SK-N-SH treated with all-trans-retinoic acid at 6 μM for 48 hours (cell line): ENCODE results near the gene DNASE1L1.
A peak's percentile ranks its signal among the peaks of the same experiment; 100 is the strongest.

ENCODE experiments used
- ATAC-seq: fragments of 200-7000 bp; cut with Tn5 transposase; 3 replicates; pipeline ENCODE4 v1.9.1; 2020; ENCODE audit warnings: mild to moderate bottlenecking, moderate library complexity
- ARNTL ChIP-seq: fragments of 450-650 bp; formaldehyde crosslinking; IDR thresholded peaks from 2 replicates; pipeline ENCODE4 v1.5.0; 2020; ENCODE audit warnings: low read depth, mild to moderate bottlenecking, moderate library complexity, borderline replicate concordance
- BACH2 ChIP-seq: fragments of 250-450 bp; sonication (Bioruptor Pico); IDR thresholded peaks from 2 replicates; pipeline ENCODE4 v1.9.0; 2021; ENCODE audit warnings: mild to moderate bottlenecking, borderline replicate concordance
- CSDC2 ChIP-seq: fragments of 250-450 bp; sonication (Bioruptor Pico); IDR thresholded peaks from 2 replicates; pipeline ENCODE4 v1.5.0; 2020; ENCODE audit warnings: mild to moderate bottlenecking, moderate library complexity
- ESRRG ChIP-seq: fragments of 250-450 bp; sonication (Bioruptor Pico); IDR thresholded peaks from 2 replicates; pipeline ENCODE4 v1.6.1; 2021; ENCODE audit warnings: mild to moderate bottlenecking
- GLIS3 ChIP-seq: fragments of 250-450 bp; sonication (Bioruptor Pico); IDR thresholded peaks from 2 replicates; pipeline ENCODE4 v1.5.0; 2020; ENCODE audit warnings: mild to moderate bottlenecking, moderate library complexity
- ISL1 ChIP-seq: fragments of 250-450 bp; sonication (Bioruptor Pico); IDR thresholded peaks from 2 replicates; pipeline ENCODE4 v2.1.2; 2022; ENCODE audit warnings: mild to moderate bottlenecking, moderate library complexity
- OSR1 ChIP-seq: fragments of 250-450 bp; sonication (Bioruptor Pico); IDR thresholded peaks from 2 replicates; pipeline ENCODE4 v1.8.0; 2022; ENCODE audit warnings: moderate library complexity, mild to moderate bottlenecking, inconsistent platforms
- PPARA ChIP-seq: fragments of 250-450 bp; sonication (Bioruptor Pico); IDR thresholded peaks from 2 replicates; pipeline ENCODE4 v1.5.0; 2020; ENCODE audit warnings: mild to moderate bottlenecking, borderline replicate concordance
- RARB ChIP-seq: fragments of 250-450 bp; sonication (Bioruptor Pico); IDR thresholded peaks from 2 replicates; pipeline ENCODE4 v1.8.0; 2021; ENCODE audit warnings: mild to moderate bottlenecking, moderate library complexity
- SNAI2 ChIP-seq: fragments of 250-450 bp; sonication (Bioruptor Pico); IDR thresholded peaks from 2 replicates; pipeline ENCODE4 v1.5.0; 2020; ENCODE audit warnings: mild to moderate bottlenecking, moderate library complexity
- TCF4 ChIP-seq: fragments of 250-450 bp; sonication (Bioruptor Pico); IDR thresholded peaks from 2 replicates; pipeline ENCODE4 v1.8.0; 2021; ENCODE audit warnings: mild to moderate bottlenecking, moderate library complexity, borderline replicate concordance
- TOX ChIP-seq: fragments of 250-450 bp; sonication (Bioruptor Pico); IDR thresholded peaks from 2 replicates; pipeline ENCODE4 v1.8.0; 2021; ENCODE audit warnings: mild to moderate bottlenecking, moderate library complexity, borderline replicate concordance
- ZC3H10 ChIP-seq: fragments of 250-450 bp; sonication (Bioruptor Pico); IDR thresholded peaks from 2 replicates; pipeline ENCODE4 v1.5.1; 2021; ENCODE audit warnings: mild to moderate bottlenecking, moderate library complexity
- ZFP3 ChIP-seq: fragments of 250-450 bp; sonication (Bioruptor Pico); IDR thresholded peaks from 2 replicates; pipeline ENCODE4 v1.5.0; 2020; ENCODE audit warnings: mild to moderate bottlenecking, moderate library complexity
- ZFP30 ChIP-seq: fragments of 450-650 bp; formaldehyde crosslinking; IDR thresholded peaks from 2 replicates; pipeline ENCODE4 v1.5.0; 2022; ENCODE audit warnings: mild to moderate bottlenecking, moderate library complexity
- ZNF565 ChIP-seq: fragments of 450-650 bp; formaldehyde crosslinking; conservative IDR thresholded peaks from 2 replicates; pipeline ENCODE4 v1.5.0; 2020; ENCODE audit warnings: low read depth, mild to moderate bottlenecking, moderate library complexity
- ZNF70 ChIP-seq: fragments of 450-650 bp; formaldehyde crosslinking; IDR thresholded peaks from 2 replicates; pipeline ENCODE4 v1.5.0; 2020; ENCODE audit warnings: mild to moderate bottlenecking, moderate library complexity
- ZNF8 ChIP-seq: fragments of 450-650 bp; formaldehyde crosslinking; IDR thresholded peaks from 2 replicates; pipeline ENCODE4 v1.5.0; 2020; ENCODE audit warnings: mild to moderate bottlenecking, moderate library complexity
- TF ChIP-seq, protein P1 (sequence below): fragments of 250-450 bp; sonication (Bioruptor Pico); IDR thresholded peaks from 2 replicates; pipeline ENCODE4 v1.8.0; 2021; ENCODE audit warnings: low read depth, mild to moderate bottlenecking, moderate library complexity, borderline replicate concordance
- TF ChIP-seq, protein P2 (sequence below): fragments of 250-450 bp; sonication (Bioruptor Pico); IDR thresholded peaks from 2 replicates; pipeline ENCODE4 v1.5.1; 2020; ENCODE audit warnings: low read depth, mild to moderate bottlenecking, moderate library complexity
- TF ChIP-seq, protein P3 (sequence below): fragments of 250-450 bp; sonication (Bioruptor Pico); IDR thresholded peaks from 2 replicates; pipeline ENCODE4 v1.5.1; 2021; ENCODE audit warnings: mild to moderate bottlenecking, moderate library complexity
- TF ChIP-seq, protein P4 (sequence below): fragments of 250-450 bp; sonication (Bioruptor Pico); IDR thresholded peaks from 2 replicates; pipeline ENCODE4 v1.8.0; 2020; ENCODE audit warnings: mild to moderate bottlenecking, moderate library complexity, borderline replicate concordance
- TF ChIP-seq, protein P5 (sequence below): fragments of 250-450 bp; sonication (Bioruptor Pico); IDR thresholded peaks from 2 replicates; pipeline ENCODE4 v1.5.0; 2020; ENCODE audit warnings: mild to moderate bottlenecking, moderate library complexity

The DNASE1L1 gene

DNA sequence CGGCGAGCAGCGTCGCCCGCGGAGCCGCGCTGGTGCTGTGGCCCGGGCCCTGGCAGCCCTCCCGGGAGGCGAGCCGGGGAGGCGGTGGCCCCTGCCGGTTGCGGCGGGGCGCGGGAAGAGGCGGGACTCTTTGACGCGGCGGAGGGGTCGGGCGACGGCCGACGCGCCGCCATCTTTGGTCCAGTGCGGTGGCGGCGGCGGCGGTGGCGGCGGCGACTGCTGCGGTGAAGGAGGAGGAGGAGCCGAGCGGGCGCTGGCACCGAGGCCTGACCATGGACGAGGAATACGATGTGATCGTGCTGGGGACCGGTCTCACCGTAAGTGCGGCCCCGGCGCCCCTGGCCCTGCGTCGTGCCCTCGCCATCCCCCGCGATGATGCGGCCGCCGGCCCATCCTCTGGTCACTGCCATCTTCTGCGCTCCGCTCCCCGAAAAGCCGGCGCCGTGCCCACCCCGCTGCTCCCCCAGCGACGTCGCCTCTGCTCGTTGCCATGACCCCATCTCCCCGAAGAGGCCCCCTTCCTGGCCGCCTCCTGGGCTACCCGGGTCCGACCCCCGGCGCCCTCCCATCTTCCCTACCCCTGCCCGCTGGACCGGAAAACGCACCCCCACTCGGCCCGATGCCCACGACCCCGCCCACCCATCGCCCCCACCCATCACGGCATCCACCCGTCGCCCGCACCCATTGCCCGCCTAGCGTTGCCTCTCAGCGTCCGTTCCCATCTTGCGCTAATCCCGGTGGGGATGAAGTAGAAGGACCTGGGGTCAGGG, 28.1 kb upstream of the DNASE1L1 start, which contains the start of gene GDI1:
Gene GDI1, plus strand, starts transcription at position 172 of the 770 bp plus-strand sequence. Its CDS starts 101 bp downstream, at position 273.
- ATAC-seq = peak; percentile 61
- TF ChIP-seq GLIS3 (CRISPR knock-in tag) (no peak), BACH2 (no peak), ZNF70 (CRISPR knock-in tag) (no peak), ISL1 (no peak), ZNF8 (CRISPR knock-in tag) (no peak), ARNTL (CRISPR knock-in tag) (no peak), CSDC2 (CRISPR knock-in tag) (no peak), ZNF565 (CRISPR knock-in tag) (no peak), ZFP30 (CRISPR knock-in tag) (no peak), ZC3H10 (no peak), ZFP3 (CRISPR knock-in tag) (no peak), PPARA (no peak)
- TF ChIP-seq, protein P1, sequence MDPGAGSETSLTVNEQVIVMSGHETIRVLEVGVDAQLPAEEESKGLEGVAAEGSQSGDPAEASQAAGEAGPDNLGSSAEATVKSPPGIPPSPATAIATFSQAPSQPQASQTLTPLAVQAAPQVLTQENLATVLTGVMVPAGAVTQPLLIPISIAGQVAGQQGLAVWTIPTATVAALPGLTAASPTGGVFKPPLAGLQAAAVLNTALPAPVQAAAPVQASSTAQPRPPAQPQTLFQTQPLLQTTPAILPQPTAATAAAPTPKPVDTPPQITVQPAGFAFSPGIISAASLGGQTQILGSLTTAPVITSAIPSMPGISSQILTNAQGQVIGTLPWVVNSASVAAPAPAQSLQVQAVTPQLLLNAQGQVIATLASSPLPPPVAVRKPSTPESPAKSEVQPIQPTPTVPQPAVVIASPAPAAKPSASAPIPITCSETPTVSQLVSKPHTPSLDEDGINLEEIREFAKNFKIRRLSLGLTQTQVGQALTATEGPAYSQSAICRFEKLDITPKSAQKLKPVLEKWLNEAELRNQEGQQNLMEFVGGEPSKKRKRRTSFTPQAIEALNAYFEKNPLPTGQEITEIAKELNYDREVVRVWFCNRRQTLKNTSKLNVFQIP (CRISPR knock-in tag) = no peak
- TF ChIP-seq, protein P2, sequence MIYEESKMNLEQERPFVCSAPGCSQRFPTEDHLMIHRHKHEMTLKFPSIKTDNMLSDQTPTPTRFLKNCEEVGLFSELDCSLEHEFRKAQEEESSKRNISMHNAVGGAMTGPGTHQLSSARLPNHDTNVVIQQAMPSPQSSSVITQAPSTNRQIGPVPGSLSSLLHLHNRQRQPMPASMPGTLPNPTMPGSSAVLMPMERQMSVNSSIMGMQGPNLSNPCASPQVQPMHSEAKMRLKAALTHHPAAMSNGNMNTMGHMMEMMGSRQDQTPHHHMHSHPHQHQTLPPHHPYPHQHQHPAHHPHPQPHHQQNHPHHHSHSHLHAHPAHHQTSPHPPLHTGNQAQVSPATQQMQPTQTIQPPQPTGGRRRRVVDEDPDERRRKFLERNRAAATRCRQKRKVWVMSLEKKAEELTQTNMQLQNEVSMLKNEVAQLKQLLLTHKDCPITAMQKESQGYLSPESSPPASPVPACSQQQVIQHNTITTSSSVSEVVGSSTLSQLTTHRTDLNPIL = no peak
- TF ChIP-seq, protein P3, sequence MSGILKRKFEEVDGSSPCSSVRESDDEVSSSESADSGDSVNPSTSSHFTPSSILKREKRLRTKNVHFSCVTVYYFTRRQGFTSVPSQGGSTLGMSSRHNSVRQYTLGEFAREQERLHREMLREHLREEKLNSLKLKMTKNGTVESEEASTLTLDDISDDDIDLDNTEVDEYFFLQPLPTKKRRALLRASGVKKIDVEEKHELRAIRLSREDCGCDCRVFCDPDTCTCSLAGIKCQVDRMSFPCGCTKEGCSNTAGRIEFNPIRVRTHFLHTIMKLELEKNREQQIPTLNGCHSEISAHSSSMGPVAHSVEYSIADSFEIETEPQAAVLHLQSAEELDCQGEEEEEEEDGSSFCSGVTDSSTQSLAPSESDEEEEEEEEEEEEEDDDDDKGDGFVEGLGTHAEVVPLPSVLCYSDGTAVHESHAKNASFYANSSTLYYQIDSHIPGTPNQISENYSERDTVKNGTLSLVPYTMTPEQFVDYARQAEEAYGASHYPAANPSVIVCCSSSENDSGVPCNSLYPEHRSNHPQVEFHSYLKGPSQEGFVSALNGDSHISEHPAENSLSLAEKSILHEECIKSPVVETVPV = no peak
- TF ChIP-seq, protein P4, sequence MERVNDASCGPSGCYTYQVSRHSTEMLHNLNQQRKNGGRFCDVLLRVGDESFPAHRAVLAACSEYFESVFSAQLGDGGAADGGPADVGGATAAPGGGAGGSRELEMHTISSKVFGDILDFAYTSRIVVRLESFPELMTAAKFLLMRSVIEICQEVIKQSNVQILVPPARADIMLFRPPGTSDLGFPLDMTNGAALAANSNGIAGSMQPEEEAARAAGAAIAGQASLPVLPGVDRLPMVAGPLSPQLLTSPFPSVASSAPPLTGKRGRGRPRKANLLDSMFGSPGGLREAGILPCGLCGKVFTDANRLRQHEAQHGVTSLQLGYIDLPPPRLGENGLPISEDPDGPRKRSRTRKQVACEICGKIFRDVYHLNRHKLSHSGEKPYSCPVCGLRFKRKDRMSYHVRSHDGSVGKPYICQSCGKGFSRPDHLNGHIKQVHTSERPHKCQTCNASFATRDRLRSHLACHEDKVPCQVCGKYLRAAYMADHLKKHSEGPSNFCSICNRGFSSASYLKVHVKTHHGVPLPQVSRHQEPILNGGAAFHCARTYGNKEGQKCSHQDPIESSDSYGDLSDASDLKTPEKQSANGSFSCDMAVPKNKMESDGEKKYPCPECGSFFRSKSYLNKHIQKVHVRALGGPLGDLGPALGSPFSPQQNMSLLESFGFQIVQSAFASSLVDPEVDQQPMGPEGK = no peak

DNA sequence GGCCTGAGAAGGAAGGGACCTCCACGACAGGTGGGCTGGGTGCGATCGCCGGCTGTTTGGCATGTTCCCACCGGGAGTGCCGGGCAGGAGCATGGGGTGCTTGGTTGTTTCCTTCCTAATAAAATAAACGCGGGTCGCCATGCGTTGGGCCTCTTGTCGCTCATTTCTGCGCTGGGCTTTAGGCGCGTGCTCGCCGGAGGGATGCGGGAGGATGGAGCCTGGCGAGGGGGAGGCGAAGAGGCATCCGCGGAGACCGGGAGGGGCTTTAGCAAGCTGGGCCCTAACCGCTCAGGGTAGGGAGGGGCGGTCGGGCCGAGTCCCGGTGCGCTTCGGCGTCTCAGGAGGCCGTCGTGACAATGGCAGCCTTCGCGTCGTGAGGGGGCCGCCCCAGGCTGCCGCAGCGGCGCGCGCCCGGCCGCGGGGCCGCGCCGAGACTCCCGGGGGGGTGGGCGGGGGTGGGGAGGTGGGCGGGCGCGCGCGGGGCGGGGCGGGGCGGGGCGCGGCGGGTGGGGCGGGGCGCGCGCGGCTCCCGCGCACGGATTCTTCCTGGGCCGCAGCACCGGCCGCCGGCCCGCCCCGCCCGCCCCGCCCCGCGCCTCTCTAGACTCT, 27.4 kb upstream of the DNASE1L1 start:
- TF ChIP-seq ZNF8 (CRISPR knock-in tag) = no peak
- no peak for TF ChIP-seq CSDC2 (CRISPR knock-in tag)
- TF ChIP-seq ISL1 = no peak
- TF ChIP-seq, protein P5, sequence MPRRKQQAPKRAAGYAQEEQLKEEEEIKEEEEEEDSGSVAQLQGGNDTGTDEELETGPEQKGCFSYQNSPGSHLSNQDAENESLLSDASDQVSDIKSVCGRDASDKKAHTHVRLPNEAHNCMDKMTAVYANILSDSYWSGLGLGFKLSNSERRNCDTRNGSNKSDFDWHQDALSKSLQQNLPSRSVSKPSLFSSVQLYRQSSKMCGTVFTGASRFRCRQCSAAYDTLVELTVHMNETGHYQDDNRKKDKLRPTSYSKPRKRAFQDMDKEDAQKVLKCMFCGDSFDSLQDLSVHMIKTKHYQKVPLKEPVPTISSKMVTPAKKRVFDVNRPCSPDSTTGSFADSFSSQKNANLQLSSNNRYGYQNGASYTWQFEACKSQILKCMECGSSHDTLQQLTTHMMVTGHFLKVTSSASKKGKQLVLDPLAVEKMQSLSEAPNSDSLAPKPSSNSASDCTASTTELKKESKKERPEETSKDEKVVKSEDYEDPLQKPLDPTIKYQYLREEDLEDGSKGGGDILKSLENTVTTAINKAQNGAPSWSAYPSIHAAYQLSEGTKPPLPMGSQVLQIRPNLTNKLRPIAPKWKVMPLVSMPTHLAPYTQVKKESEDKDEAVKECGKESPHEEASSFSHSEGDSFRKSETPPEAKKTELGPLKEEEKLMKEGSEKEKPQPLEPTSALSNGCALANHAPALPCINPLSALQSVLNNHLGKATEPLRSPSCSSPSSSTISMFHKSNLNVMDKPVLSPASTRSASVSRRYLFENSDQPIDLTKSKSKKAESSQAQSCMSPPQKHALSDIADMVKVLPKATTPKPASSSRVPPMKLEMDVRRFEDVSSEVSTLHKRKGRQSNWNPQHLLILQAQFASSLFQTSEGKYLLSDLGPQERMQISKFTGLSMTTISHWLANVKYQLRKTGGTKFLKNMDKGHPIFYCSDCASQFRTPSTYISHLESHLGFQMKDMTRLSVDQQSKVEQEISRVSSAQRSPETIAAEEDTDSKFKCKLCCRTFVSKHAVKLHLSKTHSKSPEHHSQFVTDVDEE (CRISPR knock-in tag) = no peak
- no peak for TF ChIP-seq ZNF565 (CRISPR knock-in tag)
- no peak for TF ChIP-seq OSR1 (CRISPR knock-in tag)
- TF ChIP-seq BACH2 = no peak
- no peak for TF ChIP-seq ZFP3 (CRISPR knock-in tag)
- TF ChIP-seq, protein P1 (CRISPR knock-in tag) = no peak
- no peak for TF ChIP-seq TOX (CRISPR knock-in tag)
- no peak for TF ChIP-seq ZC3H10
- no peak for TF ChIP-seq SNAI2
- no peak for TF ChIP-seq GLIS3 (CRISPR knock-in tag)
- TF ChIP-seq RARB (CRISPR knock-in tag) = no peak
- TF ChIP-seq, protein P3 = no peak
- TF ChIP-seq TCF4 (CRISPR knock-in tag) = no peak
- TF ChIP-seq ARNTL (CRISPR knock-in tag) = no peak
- TF ChIP-seq ESRRG (CRISPR knock-in tag) = no peak
- no peak for TF ChIP-seq ZNF70 (CRISPR knock-in tag)

More for the DNA sequence above, 27.4 kb upstream of the DNASE1L1 start:
- peak; percentile 31 for ATAC-seq
